Right lobe of liver (tissue), 6 donors: Measurements from ENCODE around the gene PLXNB2. TPM values are rescaled to one million over a fixed set of nuclear protein-coding genes. Genes with fewer than 3 reads are reported as not detected.

Experiments used
- ATAC-seq, 4 donors: fragments of 200-7000 bp; cut with Tn5 transposase; one replicate each; pipeline ENCODE4 v1.9.1; 2020; ENCODE audit warnings: mild to moderate bottlenecking in 4 of 4, moderate library complexity in 4 of 4
- DNase-seq, 3 donors: peaks; one replicate each; pipeline ENCODE4 v3.0.0-alpha.2; 2020
- H3K27ac ChIP-seq, 3 donors: fragments of 200-600 bp; one replicate each; pipeline ENCODE4 v1.8.0; 2022
- H3K27me3 ChIP-seq, 2 donors: fragments of 200-600 bp; one replicate each; pipeline ENCODE4 v1.8.0; 2022
- H3K36me3 ChIP-seq, 4 donors: fragments of 200-600 bp; sonication (generic) in 1 of 4; one replicate each; pipeline versions ENCODE4 v1.5.1 to v1.8.0; 2017 to 2022; ENCODE audit warnings: control low read depth in 1 of 4
- H3K4me1 ChIP-seq, 4 donors: fragments of 200-600 bp; sonication (generic) in 1 of 4; one replicate each; pipeline versions ENCODE4 v1.5.1 to v1.8.0; 2017 to 2022; ENCODE audit warnings: control low read depth in 1 of 4
- H3K4me3 ChIP-seq, 3 donors: fragments of 200-600 bp; one replicate each; pipeline ENCODE4 v1.8.0; 2022
- H3K9me3 ChIP-seq, 4 donors: fragments of 200-600 bp; sonication (generic) in 1 of 4; one replicate each; pipeline versions ENCODE4 v1.5.1 to v1.8.0; 2017 to 2022; ENCODE audit warnings: control low read depth in 1 of 4
- POLR2A ChIP-seq: fragments of 450-650 bp; IDR thresholded peaks from one replicate; pipeline ENCODE4 v1.6.1; 2017; ENCODE audit warnings: antibody characterized with exemption, mild to moderate bottlenecking
- WGBS: methylation state at CpG from one replicate; pipeline ENCODE4 v1.1.6; 2018; ENCODE audit warnings: low coverage, low lambda C conversion rate; ENCODE audit not compliant: insufficient coverage; ENCODE audit errors: missing lambda C conversion rate; 5-methylcytosine and 5-hydroxymethylcytosine counted together
- intact Hi-C, 2 donors: fragments of 100-400 bp; cut with DNase I; formaldehyde crosslinking; loops; one replicate each; pipeline versions ENCODE4 v1.11.2 to v1.14.1; 2022
- total RNA-seq, 6 experiments: library from RNA; depleted of rRNA in 2 of 6; stranded (reverse); fragments of >200 nt in 2 of 6; fragmentation: NEBNext Ultra II Directional in 3 of 6; extraction: Animal tissue kit (Norgen Biotek cat#: 25700) in 3 of 6; gene quantifications; one replicate each; pipeline versions ENCODE4 v1.1.0 to v1.2.4, GENCODE V29; 2016 to 2023
- TF ChIP-seq, protein P1 (sequence below), 4 donors: fragments of 200-600 bp in 3 of 4; fragments of 450-650 bp in 1 of 4; IDR thresholded peaks; one replicate each; pipeline versions ENCODE4 v1.5.1 to v1.8.0; 2016 to 2022; ENCODE audit warnings: antibody characterized with exemption in 4 of 4, mild to moderate bottlenecking in 2 of 4
- donor health status: DM: no; HTN: yes; CAD: no.
- donor health status: DM: no; HTN: no; CAD: no.
- donor health status: DM: no; HTN: no; CAD: no.
- donor health status: DM: no; HTN: yes; CAD: no.
- donor health status: DM: no; HTN: yes; CAD: no.

Gene PLXNB2
- total RNA-seq, 6 experiments from 2014 or later = 154 to 181 (median 161) TPM

DNA sequence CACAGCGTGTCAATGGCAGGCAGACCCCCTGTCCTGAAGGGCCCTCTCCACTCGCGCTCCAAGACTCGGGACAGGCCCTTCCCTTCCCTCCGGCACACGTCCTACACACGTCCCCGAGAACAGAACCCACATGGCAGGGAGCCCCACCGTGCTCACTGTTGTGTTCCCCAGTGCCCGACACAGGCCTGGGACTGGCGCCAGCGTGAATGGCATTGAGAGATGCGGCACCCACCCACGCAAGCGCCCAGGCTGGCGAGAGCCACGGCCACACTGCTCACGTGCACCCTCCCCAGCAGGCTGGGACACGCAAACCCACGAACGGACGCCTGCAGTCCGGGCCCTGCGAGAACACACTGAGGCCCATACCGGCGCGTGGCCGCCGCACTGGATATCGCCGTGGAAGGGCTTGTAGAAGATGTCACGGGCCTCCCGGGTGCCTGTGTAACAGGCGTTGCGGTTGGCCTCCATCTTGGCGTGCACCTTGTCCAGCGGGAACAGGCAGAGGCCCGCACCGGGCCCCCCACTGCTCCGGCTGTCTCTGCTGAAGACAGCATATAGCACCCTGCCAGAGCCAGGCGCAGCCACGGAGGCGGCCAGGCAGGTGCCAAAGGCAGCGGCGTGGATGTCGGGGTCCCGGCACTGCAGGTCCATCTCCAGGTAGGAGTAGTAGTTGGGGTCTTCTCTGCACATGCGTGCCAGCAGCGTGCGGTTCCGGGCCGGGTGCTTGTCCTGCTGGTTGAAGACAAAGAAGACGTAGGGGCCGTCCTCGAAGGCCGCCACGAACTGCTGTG, 18.1 kb downstream of the PLXNB2 start:
- intact Hi-C loops = no loop called here

DNA sequence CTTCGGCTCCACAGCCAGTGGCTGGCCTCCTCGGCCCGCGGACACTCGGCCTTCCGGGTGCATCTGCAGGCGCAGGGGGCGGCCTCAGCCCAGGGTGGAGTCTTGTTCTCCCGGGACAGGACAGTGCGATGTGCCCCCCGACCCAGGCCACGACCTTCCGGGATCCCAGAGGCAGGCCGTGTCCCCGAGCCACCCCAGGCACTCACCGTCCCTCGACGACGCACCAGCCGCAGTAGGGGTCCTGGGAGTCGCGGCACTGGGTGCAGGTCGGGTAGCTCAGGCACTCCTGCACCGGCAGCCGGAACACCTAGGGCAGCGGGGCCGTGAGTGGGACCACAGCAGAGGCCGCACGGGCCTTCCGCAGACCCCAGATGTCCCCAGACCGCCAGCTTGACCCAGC, 19.7 kb downstream of the PLXNB2 start:
- TF ChIP-seq POLR2A = no peak
- TF ChIP-seq, protein P1, sequence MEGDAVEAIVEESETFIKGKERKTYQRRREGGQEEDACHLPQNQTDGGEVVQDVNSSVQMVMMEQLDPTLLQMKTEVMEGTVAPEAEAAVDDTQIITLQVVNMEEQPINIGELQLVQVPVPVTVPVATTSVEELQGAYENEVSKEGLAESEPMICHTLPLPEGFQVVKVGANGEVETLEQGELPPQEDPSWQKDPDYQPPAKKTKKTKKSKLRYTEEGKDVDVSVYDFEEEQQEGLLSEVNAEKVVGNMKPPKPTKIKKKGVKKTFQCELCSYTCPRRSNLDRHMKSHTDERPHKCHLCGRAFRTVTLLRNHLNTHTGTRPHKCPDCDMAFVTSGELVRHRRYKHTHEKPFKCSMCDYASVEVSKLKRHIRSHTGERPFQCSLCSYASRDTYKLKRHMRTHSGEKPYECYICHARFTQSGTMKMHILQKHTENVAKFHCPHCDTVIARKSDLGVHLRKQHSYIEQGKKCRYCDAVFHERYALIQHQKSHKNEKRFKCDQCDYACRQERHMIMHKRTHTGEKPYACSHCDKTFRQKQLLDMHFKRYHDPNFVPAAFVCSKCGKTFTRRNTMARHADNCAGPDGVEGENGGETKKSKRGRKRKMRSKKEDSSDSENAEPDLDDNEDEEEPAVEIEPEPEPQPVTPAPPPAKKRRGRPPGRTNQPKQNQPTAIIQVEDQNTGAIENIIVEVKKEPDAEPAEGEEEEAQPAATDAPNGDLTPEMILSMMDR (IDR thresholded peaks at IDR 0.05) = no peak
- WGBS = 80% methylated on average over 1 of the region's 31 CpGs
- ATAC-seq (no peak), DNase-seq (no peak)
- H3K9me3 ChIP-seq = no peaks in the 10 kb centered on the region
- peaks cover 0 to 11% (median 4%) of the 10 kb centered on the region in 4 donors for H3K4me1 ChIP-seq
- H3K27ac ChIP-seq = no peak overlapping the region
- no peaks in the 10 kb centered on the region for H3K27me3 ChIP-seq
- intact Hi-C loops = no loop called here
- H3K4me3 ChIP-seq = no peak overlapping the region
- peaks cover 6 to 67% (median 42%) of the 10 kb centered on the region in 4 donors for H3K36me3 ChIP-seq

More for the DNA sequence above, 18.1 kb downstream of the PLXNB2 start:
- DNase-seq (no peak), ATAC-seq (no peak)
- peaks cover 6 to 54% (median 33%) of the 10 kb centered on the region in 4 donors for H3K36me3 ChIP-seq
- peaks cover 0 to 27% (median 12%) of the 10 kb centered on the region in 4 donors for H3K4me1 ChIP-seq
- TF ChIP-seq, protein P1 (IDR thresholded peaks at IDR 0.05) = no peak
- TF ChIP-seq POLR2A = no peak
- H3K27me3 ChIP-seq = no peaks in the 10 kb centered on the region
- no CpG with 5 or more reads among the region's 57 CpGs for WGBS
- H3K27ac ChIP-seq = no peak overlapping the region
- H3K4me3 ChIP-seq = no peak overlapping the region
- no peaks in the 10 kb centered on the region for H3K9me3 ChIP-seq

DNA sequence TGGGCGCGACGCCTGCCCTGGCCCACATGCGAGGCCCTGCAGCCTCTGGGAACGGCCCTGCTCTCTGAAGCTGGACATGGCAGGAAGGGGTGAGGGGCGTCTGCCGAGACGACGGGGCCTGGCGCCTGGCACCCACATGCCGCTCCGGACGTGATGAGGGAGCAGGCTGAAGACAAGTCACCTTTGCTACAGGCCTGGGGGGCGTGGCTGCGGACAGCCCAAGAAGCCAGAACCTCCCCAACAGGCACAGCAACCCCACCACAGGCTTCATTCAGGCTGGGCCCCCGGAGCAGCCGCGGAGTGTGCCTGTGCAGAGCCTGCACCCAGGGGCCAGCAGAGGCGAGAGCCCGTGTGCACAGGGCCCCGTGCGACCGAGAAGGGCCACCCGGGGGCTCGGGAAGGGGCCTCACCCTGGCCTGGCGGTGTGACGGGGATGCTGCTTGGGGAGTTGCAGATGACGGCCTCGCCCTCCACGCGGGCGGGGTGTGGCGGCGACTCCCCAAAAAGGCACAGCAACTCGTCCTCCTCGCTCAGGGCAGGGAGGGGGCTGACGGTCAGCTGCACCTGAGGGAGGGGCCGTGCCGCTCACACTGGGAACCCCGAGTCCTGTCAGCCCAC, 20.6 kb downstream of the PLXNB2 start:
- H3K36me3 ChIP-seq = peaks cover 6 to 75% (median 47%) of the 10 kb centered on the region in 4 donors
- intact Hi-C loops = no loop called here
- no peak overlapping the region for H3K27ac ChIP-seq
- ATAC-seq (no peak), DNase-seq (no peak)
- H3K9me3 ChIP-seq = no peaks in the 10 kb centered on the region
- TF ChIP-seq, protein P1 (IDR thresholded peaks at IDR 0.05) = no peak
- no peak for TF ChIP-seq POLR2A
- 100% methylated on average over 1 of the region's 40 CpGs for WGBS
- peaks cover 0 to 2% (median 0%) of the 10 kb centered on the region in 4 donors for H3K4me1 ChIP-seq
- no peaks in the 10 kb centered on the region for H3K27me3 ChIP-seq
- H3K4me3 ChIP-seq = no peak overlapping the region

DNA sequence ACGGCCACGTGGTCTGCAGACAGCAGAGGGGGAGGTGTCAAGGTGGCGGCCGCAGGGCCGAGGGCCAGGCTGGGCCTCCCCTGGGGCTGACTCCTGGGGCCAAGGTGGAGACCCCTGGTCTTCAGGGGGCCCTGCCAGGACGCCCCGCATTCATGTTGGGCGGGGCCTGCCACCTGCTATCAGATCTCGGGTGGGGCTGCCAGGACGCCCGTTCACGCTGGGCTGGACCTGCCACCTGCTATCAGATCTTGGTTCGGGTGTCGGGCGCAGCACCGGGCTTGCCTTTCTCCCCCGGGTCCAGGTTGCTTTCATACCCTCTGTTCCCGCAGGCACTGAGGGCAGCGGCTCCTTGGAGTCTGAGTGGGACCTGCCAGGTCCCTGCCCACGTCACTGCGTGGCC, 21.2 kb downstream of the PLXNB2 start:
- Histone ChIP-seq H3K9me3 (no peaks in the 10 kb centered on the region), H3K27me3 (no peaks in the 10 kb centered on the region), H3K27ac (no peak overlapping the region), H3K4me1 (no peaks in the 10 kb centered on the region), H3K36me3 (peaks cover 6 to 80% (median 51%) of the 10 kb centered on the region in 4 donors), H3K4me3 (no peak overlapping the region)
- no peak for TF ChIP-seq POLR2A
- TF ChIP-seq, protein P1 (IDR thresholded peaks at IDR 0.05) = no peak
- WGBS = no CpG with 5 or more reads among the region's 21 CpGs
- intact Hi-C loops = no loop called here
- DNase-seq (no peak), ATAC-seq (no peak)
